GM12878 (cell line): ENCODE measurements around the gene ANXA5. TPM values are rescaled to one million over a fixed set of nuclear protein-coding genes. Genes with fewer than 3 reads are reported as not detected.

Experiments used
- ATAC-seq: fragments of 200-7000 bp; cut with Tn5 transposase; 3 replicates; pipeline ENCODE4 v1.9.1; 2020; ENCODE audit warnings: mild to moderate bottlenecking, moderate library complexity
- BruUV-seq: library from RNA; stranded (reverse); fragments of 400-500 nt; replicated peaks from 2 replicates; lab custom pipeline; 2021; lab: Mats Ljungman, UMichigan
- CTCF ChIA-PET: fragments of 300-600 bp; sonication (Branson Sonifier 250); formaldehyde crosslinking; extraction: SDS; loops from one replicate; lab custom pipeline; 2021; ENCODE audit warnings: inconsistent platforms; lab: Yijun Ruan, JAX
- POLR2A ChIA-PET: fragments of 350-600 bp; formaldehyde crosslinking; extraction: SDS; loops from one replicate; lab custom pipeline; 2021; ENCODE audit warnings: inconsistent platforms; lab: Charles Lee
- RAD21 ChIA-PET: fragments of 300-600 bp; sonication (Branson Sonifier 250); formaldehyde crosslinking; loops from one replicate; lab custom pipeline; 2023; ENCODE audit warnings: antibody characterized with exemption; ENCODE audit not compliant: unreplicated experiment; lab: Charles Lee
- SMC1A ChIA-PET: fragments of 300-600 bp; sonication (Branson Sonifier 250); formaldehyde crosslinking; loops from one replicate; lab custom pipeline; 2023; ENCODE audit not compliant: unreplicated experiment, uncharacterized antibody; lab: Charles Lee
- DNase-seq: peaks from one replicate; pipeline ENCODE4 v3.0.0-alpha.2; 2011; ENCODE audit warnings: low read depth, low spot score
- FAIRE-seq: peaks from 3 replicates; lab custom pipeline; 2011; peaks lifted over from hg19 to GRCh38; lab: Jason Lieb, UNC
- H2AFZ ChIP-seq: 2 replicates; pipeline ENCODE4 v1.6.0; 2011; ENCODE audit warnings: low read depth, low read length, control low read depth; ENCODE audit not compliant: control insufficient read depth
- H3K27ac ChIP-seq: 2 replicates; pipeline ENCODE4 v1.5.1; 2011; ENCODE audit warnings: control low read depth; ENCODE audit not compliant: control insufficient read depth, insufficient read depth
- H3K27me3 ChIP-seq, 2 experiments: replicated peaks in 1 of 2; 2 replicates each; pipeline versions ENCODE4 v1.6.0 to v1.6.1; 2011; ENCODE audit warnings: low read length in 1 of 2; ENCODE audit not compliant: control insufficient read depth in 2 of 2, insufficient read depth in 2 of 2
- H3K36me3 ChIP-seq, 2 experiments: 2 replicates each; pipeline ENCODE4 v1.5.1; 2011; ENCODE audit warnings: low read length in 1 of 2; ENCODE audit not compliant: control insufficient read depth in 2 of 2, insufficient read depth in 2 of 2
- H3K4me1 ChIP-seq: 2 replicates; pipeline ENCODE4 v1.6.1; 2011; ENCODE audit warnings: mild to moderate bottlenecking, low read length, moderate library complexity, mixed read lengths; ENCODE audit not compliant: control insufficient read depth, insufficient read depth
- H3K4me2 ChIP-seq: 2 replicates; pipeline ENCODE4 v1.6.0; 2011; ENCODE audit warnings: control low read depth; ENCODE audit not compliant: control insufficient read depth, insufficient read depth
- H3K4me3 ChIP-seq: fragments of 200-600 bp; sonication (generic); 2 replicates; pipeline ENCODE4 v1.5.1; 2016
- H3K79me2 ChIP-seq: 2 replicates; pipeline ENCODE4 v1.6.0; 2011; ENCODE audit warnings: low read length; ENCODE audit not compliant: control insufficient read depth, insufficient read depth
- H3K9ac ChIP-seq: 2 replicates; pipeline ENCODE4 v1.8.0; 2011; ENCODE audit warnings: low read length, control low read depth, mixed read lengths; ENCODE audit not compliant: control insufficient read depth, insufficient read depth
- H3K9me3 ChIP-seq: replicated peaks from 3 replicates; pipeline ENCODE4 v1.5.1; 2011; ENCODE audit warnings: mild to moderate bottlenecking, low read length; ENCODE audit not compliant: control insufficient read depth, insufficient read depth
- H4K20me1 ChIP-seq: 2 replicates; pipeline ENCODE4 v1.6.0; 2011; ENCODE audit not compliant: control insufficient read depth, insufficient read depth
- EGR1 ChIP-seq, 2 experiments: IDR thresholded peaks; 1 replicate in 1 of 2; 2 replicates in 1 of 2; pipeline ENCODE4 v1.6.1; 2011 to 2012; ENCODE audit warnings: low read depth in 2 of 2, low read length in 2 of 2, borderline replicate concordance in 1 of 2, mild to moderate bottlenecking in 1 of 2, moderate library complexity in 1 of 2
- HDAC2 ChIP-seq: fragments of 200-600 bp; sonication (generic); IDR thresholded peaks from 2 replicates; pipeline ENCODE4 v1.6.1; 2017
- JUNB ChIP-seq: IDR thresholded peaks from 2 replicates; pipeline ENCODE4 v1.6.1; 2016; ENCODE audit warnings: antibody characterized with exemption, mild to moderate bottlenecking
- MYB ChIP-seq: fragments of 150-350 bp; IDR thresholded peaks from 2 replicates; pipeline ENCODE4 v1.6.1; 2014; ENCODE audit warnings: mild to moderate bottlenecking, low read depth, low read length, borderline replicate concordance
- RBBP5 ChIP-seq: fragments of 200-600 bp; sonication (generic); conservative IDR thresholded peaks from 2 replicates; pipeline ENCODE4 v1.6.1; 2016
- whole genome bisulfite sequencing: methylation state at CpG from one replicate; pipeline ENCODE4 v1.1.6; 2016; ENCODE audit warnings: low lambda C conversion rate; ENCODE audit not compliant: insufficient replicate concordance, insufficient coverage; ENCODE audit errors: missing lambda C conversion rate; 5-methylcytosine and 5-hydroxymethylcytosine counted together
- in situ Hi-C: fragments of 300-500 bp; cut with MboI; formaldehyde crosslinking; loops from 9 replicates; pipeline ENCODE4 v1.14.3; 2018; ENCODE audit warnings: mixed read lengths
- intact Hi-C: fragments of 100-400 bp; cut with micrococcal nuclease; formaldehyde crosslinking; loops from one replicate; pipeline ENCODE4 v1.14.2; 2022; ENCODE audit not compliant: unreplicated experiment
- polyA plus RNA-seq, 11 experiments: library from polyadenylated mRNA; depleted of rRNA in 4 of 11; unstranded in 6 of 11; stranded (reverse) in 5 of 11; fragments of >200 nt; fragmentation: Nextera tagmentation in 4 of 11; fragmentation: Illumina TruSeq in 1 of 11; extraction: Ambion mirVana in 4 of 11; extraction: Trizol in 1 of 11; gene quantifications; 1 replicate in 1 of 11; 2 replicates in 10 of 11; pipeline versions ENCODE4 v1.2.1 to v1.2.3, GENCODE V29; 2011 to 2016; ENCODE audit warnings: inconsistent platforms in 2 of 11, missing spikeins in 2 of 11, low read depth in 1 of 11
- total RNA-seq, 4 experiments: library from RNA; depleted of rRNA in 3 of 4; stranded (reverse); fragments of >200 nt in 3 of 4; fragmentation: Illumina TruSeq in 1 of 4; extraction: Trizol in 1 of 4; gene quantifications; 2 replicates each; pipeline versions ENCODE4 v1.2.1 to v1.2.3, GENCODE V29; 2013 to 2021
- TF ChIP-seq, protein P1 (sequence below): fragments of 450-650 bp; IDR thresholded peaks from 2 replicates; pipeline ENCODE4 v1.6.1; 2017; ENCODE audit warnings: borderline replicate concordance

Gene ANXA5
- total and polyA plus RNA-seq, 10 of the 15 experiments (the other 5 are each of a cell fraction or from before 2014, with no cell fraction given): 101 to 249 (median 169) TPM

GRCh38 chr4:121684561-121684960 is 12.2 kb downstream of the ANXA5 start:
- H3K4me3 ChIP-seq: no peak overlapping the region
- ChIA-PET SMC1A (interaction anchor here (1.1 to 1.5 kb wide), 3 partner anchors 12 to 48 kb away, joined by 3 to 4 read pairs (median 4); no protein-coding TSS in a partner anchor), POLR2A (no interaction called here), CTCF (interaction anchor here (1.4 to 1.7 kb wide), 2 partner anchors 9 to 28 kb away, joined by 5 to 6 read pairs; no protein-coding TSS in a partner anchor), RAD21 (interaction anchor here (0.7 kb wide), 1 partner anchor 1847 kb away, joined by 3 read pairs; no protein-coding TSS in a partner anchor)
- no peak overlapping the region for H3K4me2 ChIP-seq
- no TSS peak for BruUV-seq
- TF ChIP-seq, protein P1, sequence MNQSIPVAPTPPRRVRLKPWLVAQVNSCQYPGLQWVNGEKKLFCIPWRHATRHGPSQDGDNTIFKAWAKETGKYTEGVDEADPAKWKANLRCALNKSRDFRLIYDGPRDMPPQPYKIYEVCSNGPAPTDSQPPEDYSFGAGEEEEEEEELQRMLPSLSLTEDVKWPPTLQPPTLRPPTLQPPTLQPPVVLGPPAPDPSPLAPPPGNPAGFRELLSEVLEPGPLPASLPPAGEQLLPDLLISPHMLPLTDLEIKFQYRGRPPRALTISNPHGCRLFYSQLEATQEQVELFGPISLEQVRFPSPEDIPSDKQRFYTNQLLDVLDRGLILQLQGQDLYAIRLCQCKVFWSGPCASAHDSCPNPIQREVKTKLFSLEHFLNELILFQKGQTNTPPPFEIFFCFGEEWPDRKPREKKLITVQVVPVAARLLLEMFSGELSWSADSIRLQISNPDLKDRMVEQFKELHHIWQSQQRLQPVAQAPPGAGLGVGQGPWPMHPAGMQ: no peak
- TF ChIP-seq RBBP5 (no peak), EGR1 (IDR thresholded peaks at IDR 0.05; ENCODE audit: borderline replicate concordance in 1 of 2, low read depth in 2 of 2, low read length in 2 of 2) (no peak), JUNB (no peak), HDAC2 (no peak), MYB (no peak)
- H3K4me1 ChIP-seq: no peaks in the 10 kb centered on the region
- ATAC-seq: no peak
- peaks cover under 1% of the 10 kb centered on the region; the same call in 1 of the 2 replicates for H4K20me1 ChIP-seq
- whole genome bisulfite sequencing: 98% methylated on average over 8 of the region's 8 CpGs
- no peaks in the 10 kb centered on the region for H3K27me3 ChIP-seq
- intact Hi-C loops (no loop called here), in situ Hi-C loops (no loop called here)
- no peak for FAIRE-seq
- no peak overlapping the region for H2AFZ ChIP-seq
- peaks cover 8% of the 10 kb centered on the region for H3K79me2 ChIP-seq
- H3K9ac ChIP-seq: no peak overlapping the region
- H3K9me3 ChIP-seq: no peaks in the 10 kb centered on the region
- no peak for DNase-seq
- H3K36me3 ChIP-seq: peaks cover 7 to 22% of the 10 kb centered on the region in 2 experiments
- no peak overlapping the region for H3K27ac ChIP-seq
